MM.1S (cell line): ENCODE measurements around the gene ZNHIT3.
"Not testable (repeated sequence)": the region's sequence is repeated elsewhere in the genome, so short reads cannot be mapped to it uniquely, and the experiment has no call there.

Source experiments
- DNase-seq: peaks from one replicate; pipeline ENCODE4 v3.0.0-alpha.2; 2015
- H2AFZ ChIP-seq: fragments of 300-600 bp; sonication (generic); 2 replicates; pipeline ENCODE4 v1.6.0; 2016; ENCODE audit warnings: antibody characterized with exemption, low read length
- H3F3A ChIP-seq: fragments of 300-600 bp; sonication (generic); 2 replicates; pipeline ENCODE4 v1.6.1; 2016; ENCODE audit warnings: mild to moderate bottlenecking, antibody characterized with exemption, low read length, moderate library complexity, mixed read lengths; ENCODE audit not compliant: insufficient read depth
- H3K27ac ChIP-seq: fragments of 300-600 bp; sonication (generic); 2 replicates; pipeline ENCODE4 v1.5.1; 2016; ENCODE audit warnings: mild to moderate bottlenecking, low read length
- H3K27me3 ChIP-seq: fragments of 300-600 bp; sonication (generic); replicated peaks from 2 replicates; pipeline ENCODE4 v1.6.0; 2016; ENCODE audit warnings: low read length; ENCODE audit not compliant: insufficient read depth
- H3K36me3 ChIP-seq: fragments of 300-600 bp; sonication (generic); replicated peaks from 2 replicates; pipeline ENCODE4 v1.6.1; 2016; ENCODE audit warnings: mild to moderate bottlenecking, low read length, mixed read lengths; ENCODE audit not compliant: insufficient read depth
- H3K4me1 ChIP-seq: fragments of 300-600 bp; sonication (generic); 2 replicates; pipeline ENCODE4 v1.6.1; 2016; ENCODE audit warnings: low read length, mixed read lengths
- H3K4me2 ChIP-seq: fragments of 300-600 bp; sonication (generic); 2 replicates; pipeline ENCODE4 v1.6.0; 2016; ENCODE audit warnings: low read depth, low read length
- H3K4me3 ChIP-seq: fragments of 300-600 bp; sonication (generic); 2 replicates; pipeline ENCODE4 v1.5.1; 2016; ENCODE audit warnings: low read length, mixed read lengths
- H3K79me2 ChIP-seq: fragments of 300-600 bp; sonication (generic); 2 replicates; pipeline ENCODE4 v1.6.1; 2016; ENCODE audit warnings: mixed run types, low read length, mixed read lengths
- H3K9ac ChIP-seq: fragments of 300-600 bp; sonication (generic); 2 replicates; pipeline ENCODE4 v1.6.1; 2016; ENCODE audit warnings: low read length, mixed read lengths
- H3K9me2 ChIP-seq: fragments of 300-600 bp; sonication (generic); replicated peaks from 2 replicates; pipeline ENCODE4 v1.6.1; 2016; ENCODE audit warnings: mild to moderate bottlenecking, low read length, mixed read lengths; ENCODE audit not compliant: insufficient read depth
- H3K9me3 ChIP-seq: fragments of 300-600 bp; sonication (generic); replicated peaks from 2 replicates; pipeline ENCODE4 v1.6.1; 2016; ENCODE audit warnings: mild to moderate bottlenecking, low read length, mixed read lengths; ENCODE audit not compliant: insufficient read depth
- H4K20me1 ChIP-seq: fragments of 300-600 bp; sonication (generic); 2 replicates; pipeline ENCODE4 v1.6.1; 2016; ENCODE audit warnings: mild to moderate bottlenecking, low read length, moderate library complexity, mixed read lengths; ENCODE audit not compliant: insufficient read depth
- CTCF ChIP-seq: fragments of 300-600 bp; sonication (generic); IDR thresholded peaks from 2 replicates; pipeline ENCODE4 v1.5.1; 2016; ENCODE audit warnings: antibody characterized with exemption, low read length, mixed read lengths
- EZH2 ChIP-seq: fragments of 300-600 bp; sonication (generic); optimal IDR thresholded peaks from 2 replicates; pipeline ENCODE3; 2017; ENCODE audit warnings: low read depth, mild to moderate bottlenecking, antibody characterized with exemption, low read length, mixed read lengths
- EZH2phosphoT487 ChIP-seq: fragments of 300-600 bp; sonication (generic); IDR thresholded peaks from 2 replicates; pipeline ENCODE4 v1.6.1; 2018; ENCODE audit warnings: antibody characterized with exemption, low read length

Gene ZNHIT3

GRCh38 chr17:36482611-36483504, 3.6 kb upstream of the ZNHIT3 start:
- TF ChIP-seq CTCF (peak; percentile 73), EZH2phosphoT487 (no peak), EZH2 (no peak)
- Histone ChIP-seq H4K20me1 (no peaks in the 10 kb centered on the region), H3K36me3 (no peaks in the 10 kb centered on the region), H3K9me3 (no peaks in the 10 kb centered on the region), H3K79me2 (peaks cover 13% of the 10 kb centered on the region), H3K27ac (no peak overlapping the region), H2AFZ (peak overlapping the region; percentile 50; the same call in 1 of the 2 replicates), H3K9me2 (no peaks in the 10 kb centered on the region), H3K9ac (no peak overlapping the region), H3K4me3 (no peak overlapping the region), H3K4me2 (peak overlapping the region; percentile 28; the same call in 1 of the 2 replicates), H3F3A (no peaks in the 10 kb centered on the region), H3K27me3 (peaks cover 36% of the 10 kb centered on the region), H3K4me1 (peaks cover 4% of the 10 kb centered on the region; the same call in 1 of the 2 replicates)
- DNase-seq, result peak; percentile 63

GRCh38 chr17:36484021-36484420, 2.5 kb upstream of the ZNHIT3 start:
- H4K20me1 ChIP-seq, H3K4me2 ChIP-seq, H2AFZ ChIP-seq, H3K9me3 ChIP-seq, H3K4me3 ChIP-seq, H3K36me3 ChIP-seq, H3K9ac ChIP-seq, H3K4me1 ChIP-seq, H3K27ac ChIP-seq, H3K9me2 ChIP-seq, DNase-seq, H3F3A ChIP-seq: not testable (repeated sequence)
- peaks cover 31% of the 10 kb centered on the region for H3K27me3 ChIP-seq
- H3K79me2 ChIP-seq, result peaks cover 24% of the 10 kb centered on the region

- no peaks in the 10 kb centered on the region; the same call in 1 of the 2 replicates for H4K20me1 ChIP-seq
- DNase-seq, result no peak
- H3K4me2 ChIP-seq, result no peak overlapping the region
- no peak overlapping the region for H3K4me3 ChIP-seq
- no peaks in the 10 kb centered on the region for H3K9me3 ChIP-seq
- no peaks in the 10 kb centered on the region for H3K36me3 ChIP-seq
- H3F3A ChIP-seq, result no peaks in the 10 kb centered on the region
- peaks cover 4% of the 10 kb centered on the region; the same call in 1 of the 2 replicates for H3K4me1 ChIP-seq
- peak overlapping the region; percentile 95; the same call in 1 of the 2 replicates for H2AFZ ChIP-seq
- peaks cover 34% of the 10 kb centered on the region for H3K79me2 ChIP-seq
- H3K9ac ChIP-seq, result no peak overlapping the region
- no peak for TF ChIP-seq EZH2phosphoT487
- TF ChIP-seq EZH2, result no peak
- no peak for TF ChIP-seq CTCF
- H3K9me2 ChIP-seq, result no peaks in the 10 kb centered on the region
- H3K27ac ChIP-seq, result no peak overlapping the region
- peaks cover 21% of the 10 kb centered on the region for H3K27me3 ChIP-seq
Observed at GRCh38 chr17:36485027-36485426, 1.5 kb upstream of the ZNHIT3 start.

- H3K4me1 ChIP-seq, result peaks cover 4% of the 10 kb centered on the region; the same call in 1 of the 2 replicates
- H3K9me2 ChIP-seq, result no peaks in the 10 kb centered on the region
- H4K20me1 ChIP-seq, result no peaks in the 10 kb centered on the region; the same call in 1 of the 2 replicates
- H3K36me3 ChIP-seq, result no peaks in the 10 kb centered on the region
- no peaks in the 10 kb centered on the region for H3K9me3 ChIP-seq
- no peak for TF ChIP-seq EZH2
- TF ChIP-seq EZH2phosphoT487, result no peak
- H2AFZ ChIP-seq, result peak overlapping the region; percentile 95
- H3K27me3 ChIP-seq, result peaks cover 14% of the 10 kb centered on the region
- no peak for DNase-seq
- no peaks in the 10 kb centered on the region for H3F3A ChIP-seq
- no peak overlapping the region for H3K27ac ChIP-seq
- H3K4me2 ChIP-seq, result peak overlapping the region; percentile 96
- H3K9ac ChIP-seq, result peak overlapping the region; percentile 70; the same call in 1 of the 2 replicates
- peaks cover 41% of the 10 kb centered on the region for H3K79me2 ChIP-seq
- peak overlapping the region; percentile 93 for H3K4me3 ChIP-seq
Observed at GRCh38 chr17:36485805-36486203, 677 bp upstream of the ZNHIT3 start.
